ENCODE data around the gene WDR41.

DNA sequence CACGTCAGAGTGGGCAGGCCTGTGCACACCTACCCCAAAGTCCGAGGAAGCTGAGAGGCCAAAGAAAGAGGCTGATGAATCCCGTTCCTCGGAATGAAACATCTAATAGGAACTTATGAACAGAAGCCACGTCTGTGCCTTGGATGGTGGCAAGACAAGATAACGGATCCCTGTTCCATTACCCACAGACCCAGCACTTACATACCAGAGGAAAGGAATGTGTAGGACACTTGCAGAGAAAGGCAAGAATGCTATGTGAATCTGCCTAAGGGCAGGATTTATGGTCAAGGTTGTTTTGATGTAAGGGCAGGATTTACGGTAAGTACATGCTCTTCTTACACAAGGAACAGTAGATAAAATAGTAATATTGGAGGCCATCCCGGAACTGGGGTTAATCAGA is 93.2 kb downstream of the WDR41 start:
- TF ChIP-seq, protein P1, sequence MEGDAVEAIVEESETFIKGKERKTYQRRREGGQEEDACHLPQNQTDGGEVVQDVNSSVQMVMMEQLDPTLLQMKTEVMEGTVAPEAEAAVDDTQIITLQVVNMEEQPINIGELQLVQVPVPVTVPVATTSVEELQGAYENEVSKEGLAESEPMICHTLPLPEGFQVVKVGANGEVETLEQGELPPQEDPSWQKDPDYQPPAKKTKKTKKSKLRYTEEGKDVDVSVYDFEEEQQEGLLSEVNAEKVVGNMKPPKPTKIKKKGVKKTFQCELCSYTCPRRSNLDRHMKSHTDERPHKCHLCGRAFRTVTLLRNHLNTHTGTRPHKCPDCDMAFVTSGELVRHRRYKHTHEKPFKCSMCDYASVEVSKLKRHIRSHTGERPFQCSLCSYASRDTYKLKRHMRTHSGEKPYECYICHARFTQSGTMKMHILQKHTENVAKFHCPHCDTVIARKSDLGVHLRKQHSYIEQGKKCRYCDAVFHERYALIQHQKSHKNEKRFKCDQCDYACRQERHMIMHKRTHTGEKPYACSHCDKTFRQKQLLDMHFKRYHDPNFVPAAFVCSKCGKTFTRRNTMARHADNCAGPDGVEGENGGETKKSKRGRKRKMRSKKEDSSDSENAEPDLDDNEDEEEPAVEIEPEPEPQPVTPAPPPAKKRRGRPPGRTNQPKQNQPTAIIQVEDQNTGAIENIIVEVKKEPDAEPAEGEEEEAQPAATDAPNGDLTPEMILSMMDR (IDR thresholded peaks at IDR 0.05), result no peak
- TF ChIP-seq POLR2A (IDR thresholded peaks at IDR 0.05), result no peak

All from esophagus squamous epithelium (tissue), 4 donors.